Nephron (organoid): ENCODE results near the gene KRTAP10-4.

Source experiments
- H3K27ac Mint-ChIP-seq, 3 experiments: 2 replicates each; pipeline ENCODE4 v1.8.0; 2020; ENCODE audit warnings: mixed read lengths in 3 of 3, mild to moderate bottlenecking in 2 of 3, moderate library complexity in 1 of 3
- H3K27me3 Mint-ChIP-seq: 2 replicates; pipeline ENCODE4 v1.8.0; 2021; ENCODE audit warnings: low read depth, mild to moderate bottlenecking, moderate library complexity, mixed read lengths
- H3K36me3 Mint-ChIP-seq: 2 replicates; pipeline ENCODE4 v1.8.0; 2020; ENCODE audit warnings: low read depth, mixed read lengths
- H3K4me1 Mint-ChIP-seq: 2 replicates; pipeline ENCODE4 v1.8.0; 2020; ENCODE audit warnings: mixed read lengths
- H3K4me3 Mint-ChIP-seq, 3 experiments: 2 replicates each; pipeline ENCODE4 v1.8.0; 2020; ENCODE audit warnings: mild to moderate bottlenecking in 3 of 3, mixed read lengths in 3 of 3, moderate library complexity in 2 of 3
- H3K9me3 Mint-ChIP-seq: 2 replicates; pipeline ENCODE4 v1.8.0; 2020; ENCODE audit warnings: mixed read lengths
- TF ChIP-seq, protein P1 (sequence below), 3 experiments: fragments of 200-600 bp; sonication (generic); IDR thresholded peaks; one replicate each; pipeline ENCODE4 v1.5.0; 2021; ENCODE audit warnings: antibody characterized with exemption in 3 of 3; ENCODE audit not compliant: unreplicated experiment in 3 of 3

Gene KRTAP10-4

DNA sequence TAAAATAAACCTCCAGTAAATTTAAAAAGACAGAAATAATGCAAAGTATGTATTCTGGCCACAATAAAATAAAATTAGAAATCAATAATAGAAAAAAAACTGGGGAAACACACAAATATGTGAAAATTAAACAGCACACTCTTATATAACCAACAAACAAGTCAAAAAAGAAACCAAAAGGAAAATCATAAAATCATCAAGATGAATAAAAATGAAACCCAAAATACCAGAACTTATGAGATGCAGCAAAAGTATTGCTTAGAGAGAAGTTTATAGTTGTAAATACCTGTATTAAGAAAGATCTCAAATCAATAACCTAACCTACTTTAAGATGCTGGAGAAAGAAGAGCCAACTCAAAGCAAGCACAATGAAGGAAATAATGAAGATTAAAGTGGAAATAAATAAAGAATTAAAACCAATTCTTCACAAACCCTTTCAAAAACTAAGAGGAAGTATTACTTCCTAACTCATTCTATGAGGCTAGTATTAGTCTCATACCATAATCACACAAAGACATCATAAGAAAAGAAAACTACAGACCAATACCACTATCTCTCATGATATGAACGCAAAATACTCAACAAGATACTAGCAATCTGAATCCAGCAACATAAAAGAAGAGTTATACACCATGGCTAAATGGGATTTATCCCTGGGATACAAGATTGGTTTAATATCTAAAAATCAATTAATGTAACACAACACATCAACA, 8.5 kb upstream of the KRTAP10-4 start:
- Mint-ChIP-seq H3K27ac (no peak overlapping the region), H3K9me3 (peaks cover 18% of the 10 kb centered on the region), H3K4me1 (no peaks in the 10 kb centered on the region), H3K36me3 (no peaks in the 10 kb centered on the region), H3K27me3 (peaks cover 29% of the 10 kb centered on the region), H3K4me3 (no peak overlapping the region)
- TF ChIP-seq, protein P1, sequence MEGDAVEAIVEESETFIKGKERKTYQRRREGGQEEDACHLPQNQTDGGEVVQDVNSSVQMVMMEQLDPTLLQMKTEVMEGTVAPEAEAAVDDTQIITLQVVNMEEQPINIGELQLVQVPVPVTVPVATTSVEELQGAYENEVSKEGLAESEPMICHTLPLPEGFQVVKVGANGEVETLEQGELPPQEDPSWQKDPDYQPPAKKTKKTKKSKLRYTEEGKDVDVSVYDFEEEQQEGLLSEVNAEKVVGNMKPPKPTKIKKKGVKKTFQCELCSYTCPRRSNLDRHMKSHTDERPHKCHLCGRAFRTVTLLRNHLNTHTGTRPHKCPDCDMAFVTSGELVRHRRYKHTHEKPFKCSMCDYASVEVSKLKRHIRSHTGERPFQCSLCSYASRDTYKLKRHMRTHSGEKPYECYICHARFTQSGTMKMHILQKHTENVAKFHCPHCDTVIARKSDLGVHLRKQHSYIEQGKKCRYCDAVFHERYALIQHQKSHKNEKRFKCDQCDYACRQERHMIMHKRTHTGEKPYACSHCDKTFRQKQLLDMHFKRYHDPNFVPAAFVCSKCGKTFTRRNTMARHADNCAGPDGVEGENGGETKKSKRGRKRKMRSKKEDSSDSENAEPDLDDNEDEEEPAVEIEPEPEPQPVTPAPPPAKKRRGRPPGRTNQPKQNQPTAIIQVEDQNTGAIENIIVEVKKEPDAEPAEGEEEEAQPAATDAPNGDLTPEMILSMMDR (IDR thresholded peaks at IDR 0.05; ENCODE audit: unreplicated experiment in 3 of 3): no peak

GRCh38 chr21:44566403-44566802, 7.1 kb upstream of the KRTAP10-4 start:
- Mint-ChIP-seq H3K36me3 (no peaks in the 10 kb centered on the region), H3K27me3 (peaks cover 27% of the 10 kb centered on the region), H3K4me3 (no peak overlapping the region), H3K27ac (no peak overlapping the region), H3K4me1 (no peaks in the 10 kb centered on the region), H3K9me3 (peaks cover 20% of the 10 kb centered on the region)
- TF ChIP-seq, protein P1 (IDR thresholded peaks at IDR 0.05; ENCODE audit: unreplicated experiment in 3 of 3): no peak

- Mint-ChIP-seq H3K36me3 (no peaks in the 10 kb centered on the region), H3K4me3 (no peak overlapping the region), H3K4me1 (no peaks in the 10 kb centered on the region), H3K27me3 (peaks cover 23% of the 10 kb centered on the region), H3K27ac (no peak overlapping the region), H3K9me3 (peaks cover 21% of the 10 kb centered on the region)
- TF ChIP-seq, protein P1 (IDR thresholded peaks at IDR 0.05; ENCODE audit: unreplicated experiment in 3 of 3): no peak
Observed at GRCh38 chr21:44567481-44568171, 5.9 kb upstream of the KRTAP10-4 start.

DNA sequence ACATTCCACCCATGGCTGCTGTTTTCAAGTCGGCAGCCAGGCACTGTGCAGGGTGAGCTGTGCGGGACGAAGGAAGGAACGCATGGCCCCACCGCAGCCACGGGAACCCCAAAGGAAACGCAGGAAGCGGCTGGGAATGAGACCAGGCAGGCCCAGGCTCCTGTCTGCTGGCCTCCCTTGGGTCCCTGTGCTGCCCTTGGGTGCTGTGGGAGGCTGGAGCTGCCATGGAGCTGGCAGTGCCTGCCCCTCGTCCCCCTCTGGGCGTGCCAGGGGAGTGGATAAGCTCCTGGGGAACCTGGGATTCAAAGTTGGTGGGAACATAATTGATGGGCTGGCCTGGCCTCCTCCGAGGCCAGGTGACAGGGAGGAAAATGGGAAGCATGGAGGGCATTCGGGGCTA, 5.3 kb upstream of the KRTAP10-4 start:
- Mint-ChIP-seq H3K27ac (no peak overlapping the region), H3K9me3 (peaks cover 24% of the 10 kb centered on the region), H3K4me3 (no peak overlapping the region), H3K27me3 (peaks cover 28% of the 10 kb centered on the region), H3K4me1 (no peaks in the 10 kb centered on the region), H3K36me3 (no peaks in the 10 kb centered on the region)
- TF ChIP-seq, protein P1 (IDR thresholded peaks at IDR 0.05; ENCODE audit: unreplicated experiment in 3 of 3): no peak

DNA sequence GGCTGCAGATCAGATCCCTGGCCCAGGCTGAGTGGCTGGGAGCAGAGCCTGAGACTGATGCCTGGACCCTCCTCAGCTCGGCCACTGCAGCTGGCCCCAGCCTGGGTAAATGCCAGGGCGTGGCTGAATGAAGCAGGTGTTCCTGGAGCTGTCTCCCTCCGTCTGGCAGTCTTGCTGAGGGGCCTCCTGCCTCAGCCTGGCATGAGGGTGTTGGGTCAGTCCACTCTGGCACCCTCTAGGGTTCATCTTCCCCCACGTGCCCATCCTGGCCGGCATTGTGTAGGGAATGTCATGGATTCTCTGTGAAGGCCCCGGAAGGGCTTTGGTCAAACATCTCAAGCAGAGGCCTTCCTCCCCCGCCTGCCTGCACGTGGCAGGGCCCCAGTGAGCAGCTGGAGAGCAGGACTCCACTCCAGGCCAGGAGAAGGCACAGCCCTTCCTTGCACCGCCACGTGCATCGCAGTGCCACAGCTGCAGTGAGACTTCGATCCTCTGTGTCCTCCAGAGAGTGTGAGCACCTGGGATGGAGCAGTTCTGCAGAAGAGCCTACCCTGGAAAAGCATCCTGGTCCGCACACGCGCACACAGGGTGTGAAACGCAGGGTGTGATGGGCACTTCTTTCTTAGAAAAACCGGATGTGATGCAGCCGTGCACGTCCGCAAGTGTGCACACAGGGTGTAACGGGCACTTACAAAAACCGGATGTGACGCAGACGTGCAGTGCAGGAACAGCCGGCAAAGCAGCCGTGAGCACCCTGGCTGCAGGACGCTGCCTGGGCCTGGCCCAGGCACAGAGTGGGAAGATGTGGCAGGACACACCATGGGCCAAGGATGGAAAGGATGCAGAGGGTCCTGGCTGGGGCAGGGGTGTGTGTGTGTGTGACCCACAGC, 4.6 kb upstream of the KRTAP10-4 start:
- TF ChIP-seq, protein P1 (IDR thresholded peaks at IDR 0.05; ENCODE audit: unreplicated experiment in 3 of 3): no peak
- H3K4me3 Mint-ChIP-seq: no peak overlapping the region
- H3K27me3 Mint-ChIP-seq: peaks cover 31% of the 10 kb centered on the region
- no peaks in the 10 kb centered on the region for H3K36me3 Mint-ChIP-seq
- H3K27ac Mint-ChIP-seq: no peak overlapping the region
- no peaks in the 10 kb centered on the region for H3K4me1 Mint-ChIP-seq
- H3K9me3 Mint-ChIP-seq: peaks cover 23% of the 10 kb centered on the region
